ENCODE data around the gene MBD3L3. TPM values are rescaled to one million over a fixed set of nuclear protein-coding genes. Genes with fewer than 3 reads are reported as not detected.

The MBD3L3 gene
- total RNA-seq (2022; extraction: Qiagen RNA extraction; ENCODE audit: low read depth) = not detected in 5 replicates

GRCh38 chr19:7058576-7058975 lies at the start of gene MBD3L3:
Gene MBD3L3 (minus strand): TSS chr19:7058676. CDS start chr19:7058605, 71 bp downstream.

GRCh38 chr19:7069042-7069903 lies 10.8 kb upstream of the MBD3L3 start, which contains the start of gene ZNF557:
Gene ZNF557 (plus strand): TSS chr19:7069703. CDS start chr19:7075075, 5,372 bp downstream.

GRCh38 chr19:7049021-7049420 lies 9.5 kb downstream of the MBD3L3 start, which contains the start of gene MBD3L2:
Gene MBD3L2 (plus strand): TSS chr19:7049321. CDS start chr19:7049374, 53 bp downstream.

GRCh38 chr19:7040079-7040478 lies 18.4 kb downstream of the MBD3L3 start, which contains the start of gene MBD3L4:
Gene MBD3L4 (minus strand): TSS chr19:7040179. CDS start chr19:7040144, 35 bp downstream.

GRCh38 chr19:7030278-7030677 lies 28.2 kb downstream of the MBD3L3 start, which contains the start of gene MBD3L5:
Gene MBD3L5 (plus strand): TSS chr19:7030578. CDS start chr19:7030612, 34 bp downstream.

GRCh38 chr19:7021331-7021730 lies 37.1 kb downstream of the MBD3L3 start, which contains the start of gene MBD3L2B:
Gene MBD3L2B (minus strand): TSS chr19:7021431. CDS start chr19:7021397, 34 bp downstream.

Other genes starting within 250 kb of the MBD3L3 start
- 4.3 to 6.9 TPM (median 5.2 TPM) in 5 replicates for gene ADGRE1, start 171.1 kb downstream of the MBD3L3 start, total RNA-seq (2022; extraction: Qiagen RNA extraction; ENCODE audit: low read depth)
- 0.14 TPM in 1 of 5 replicates, not detected in the others for gene MBD3L2B, start 37.2 kb downstream of the MBD3L3 start, total RNA-seq (2022; extraction: Qiagen RNA extraction; ENCODE audit: low read depth)
- not detected in 5 replicates for gene MBD3L5, start 28.1 kb downstream of the MBD3L3 start, total RNA-seq (2022; extraction: Qiagen RNA extraction; ENCODE audit: low read depth)
- gene MBD3L4, start 18.5 kb downstream of the MBD3L3 start, total RNA-seq (2022; extraction: Qiagen RNA extraction; ENCODE audit: low read depth) = not detected in 5 replicates
- not detected in 5 replicates for gene MBD3L2, start 9.4 kb downstream of the MBD3L3 start, total RNA-seq (2022; extraction: Qiagen RNA extraction; ENCODE audit: low read depth)
- 2.5 to 2.9 TPM (median 2.7 TPM) in 5 replicates for gene ZNF557, start 11.0 kb upstream of the MBD3L3 start, total RNA-seq (2022; extraction: Qiagen RNA extraction; ENCODE audit: low read depth)
- gene INSR, start 235.7 kb upstream of the MBD3L3 start, total RNA-seq (2022; extraction: Qiagen RNA extraction; ENCODE audit: low read depth) = 1.4 to 2.6 TPM (median 2.3 TPM) in 5 replicates

Measured in A549 treated with RU486 at 1 μM for 4 hours (cell line).